ENCODE results near the gene AGAP1.

Gene AGAP1

GRCh38 chr2:235677276-235677788, 183.5 kb downstream of the AGAP1 start:
- in situ Hi-C loops (cut with MboI; ENCODE audit: low sequenced_read_pairs): no loop called here

- in situ Hi-C loops (cut with MboI; ENCODE audit: low sequenced_read_pairs): no loop called here
Measured at GRCh38 chr2:235677937-235678336, 184.1 kb downstream of the AGAP1 start.

- in situ Hi-C loops (cut with MboI; ENCODE audit: low sequenced_read_pairs): no loop called here
Measured at GRCh38 chr2:235678712-235679111, 184.9 kb downstream of the AGAP1 start.

GRCh38 chr2:235679471-235679870, 185.6 kb downstream of the AGAP1 start:
- in situ Hi-C loops (cut with MboI; ENCODE audit: low sequenced_read_pairs): no loop called here

GRCh38 chr2:235685024-235685721, 191.3 kb downstream of the AGAP1 start:
- in situ Hi-C loops (cut with MboI; ENCODE audit: low sequenced_read_pairs): no loop called here

- in situ Hi-C loops (cut with MboI; ENCODE audit: low sequenced_read_pairs): no loop called here
Measured at GRCh38 chr2:235688511-235689426, 194.9 kb downstream of the AGAP1 start.

GRCh38 chr2:235689427-235689853, 195.6 kb downstream of the AGAP1 start:
- in situ Hi-C loops (cut with MboI; ENCODE audit: low sequenced_read_pairs): no loop called here

GRCh38 chr2:235690082-235690808, 196.4 kb downstream of the AGAP1 start:
- in situ Hi-C loops (cut with MboI; ENCODE audit: low sequenced_read_pairs): no loop called here

- in situ Hi-C loops (cut with MboI; ENCODE audit: low sequenced_read_pairs): no loop called here
Measured at GRCh38 chr2:235690809-235691450, 197.1 kb downstream of the AGAP1 start.

GRCh38 chr2:235692076-235692475, 198.2 kb downstream of the AGAP1 start:
- in situ Hi-C loops (cut with MboI; ENCODE audit: low sequenced_read_pairs): no loop called here

GRCh38 chr2:235692671-235693171, 198.9 kb downstream of the AGAP1 start:
- in situ Hi-C loops (cut with MboI; ENCODE audit: low sequenced_read_pairs): no loop called here

- in situ Hi-C loops (cut with MboI; ENCODE audit: low sequenced_read_pairs): no loop called here
Measured at GRCh38 chr2:235693279-235693678, 199.4 kb downstream of the AGAP1 start.

GRCh38 chr2:235694721-235695601, 201.1 kb downstream of the AGAP1 start:
- in situ Hi-C loops (cut with MboI; ENCODE audit: low sequenced_read_pairs): no loop called here

GRCh38 chr2:235695602-235695895, 201.7 kb downstream of the AGAP1 start:
- in situ Hi-C loops (cut with MboI; ENCODE audit: low sequenced_read_pairs): no loop called here

- in situ Hi-C loops (cut with MboI; ENCODE audit: low sequenced_read_pairs): no loop called here
Measured at GRCh38 chr2:235697041-235697440, 203.2 kb downstream of the AGAP1 start.

- in situ Hi-C loops (cut with MboI; ENCODE audit: low sequenced_read_pairs): no loop called here
Measured at GRCh38 chr2:235698028-235698427, 204.2 kb downstream of the AGAP1 start.

GRCh38 chr2:235698491-235698890, 204.6 kb downstream of the AGAP1 start:
- in situ Hi-C loops (cut with MboI; ENCODE audit: low sequenced_read_pairs): no loop called here

GRCh38 chr2:235699576-235699975, 205.7 kb downstream of the AGAP1 start:
- in situ Hi-C loops (cut with MboI; ENCODE audit: low sequenced_read_pairs): no loop called here

GRCh38 chr2:235701206-235701981, 207.6 kb downstream of the AGAP1 start:
- in situ Hi-C loops (cut with MboI; ENCODE audit: low sequenced_read_pairs): no loop called here

All from hTERT RPE-1 (cell line).